IPS DF 4.7 (cell line): ENCODE results near the gene ABHD14A.

ENCODE experiments used
- DNase-seq: peaks from one replicate; pipeline ENCODE4 v3.0.0-alpha.2; 2013; ENCODE audit warnings: low spot score; ENCODE audit errors: extremely low read depth

The ABHD14A gene

DNA sequence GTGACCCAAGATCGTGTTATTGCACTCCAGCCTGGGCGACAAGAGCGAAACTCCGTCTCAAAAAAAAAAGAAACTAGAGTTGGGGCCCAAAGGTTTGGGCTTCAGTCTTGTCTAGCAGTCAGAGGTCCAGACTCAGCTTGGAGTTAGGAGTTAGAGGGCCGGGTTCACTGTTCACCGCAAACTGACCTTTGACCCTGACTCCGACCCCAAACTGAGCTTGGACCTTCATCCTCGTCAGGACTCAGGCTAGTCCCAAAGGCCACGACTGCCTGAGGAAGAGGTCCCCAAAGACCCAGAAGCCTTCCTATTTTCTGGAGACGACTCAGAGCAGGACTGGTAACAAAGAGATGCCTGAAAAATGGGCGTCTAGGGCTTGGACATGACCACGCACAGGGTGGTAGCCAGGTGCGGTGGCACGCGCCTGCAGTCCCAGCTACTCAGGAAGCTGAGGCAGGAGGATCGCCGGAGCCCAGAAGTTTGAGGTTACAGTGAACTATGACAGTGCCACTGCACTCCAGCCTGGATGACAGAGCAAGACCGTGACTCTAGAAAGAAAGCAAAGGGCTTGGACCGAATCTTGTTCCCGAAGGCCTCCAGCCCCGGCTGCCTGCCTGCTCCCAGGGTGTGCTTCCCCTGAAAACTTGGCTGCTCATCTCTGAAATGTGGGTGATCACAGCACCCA, 43.6 kb downstream of the ABHD14A start:
- DNase-seq: no peak

DNA sequence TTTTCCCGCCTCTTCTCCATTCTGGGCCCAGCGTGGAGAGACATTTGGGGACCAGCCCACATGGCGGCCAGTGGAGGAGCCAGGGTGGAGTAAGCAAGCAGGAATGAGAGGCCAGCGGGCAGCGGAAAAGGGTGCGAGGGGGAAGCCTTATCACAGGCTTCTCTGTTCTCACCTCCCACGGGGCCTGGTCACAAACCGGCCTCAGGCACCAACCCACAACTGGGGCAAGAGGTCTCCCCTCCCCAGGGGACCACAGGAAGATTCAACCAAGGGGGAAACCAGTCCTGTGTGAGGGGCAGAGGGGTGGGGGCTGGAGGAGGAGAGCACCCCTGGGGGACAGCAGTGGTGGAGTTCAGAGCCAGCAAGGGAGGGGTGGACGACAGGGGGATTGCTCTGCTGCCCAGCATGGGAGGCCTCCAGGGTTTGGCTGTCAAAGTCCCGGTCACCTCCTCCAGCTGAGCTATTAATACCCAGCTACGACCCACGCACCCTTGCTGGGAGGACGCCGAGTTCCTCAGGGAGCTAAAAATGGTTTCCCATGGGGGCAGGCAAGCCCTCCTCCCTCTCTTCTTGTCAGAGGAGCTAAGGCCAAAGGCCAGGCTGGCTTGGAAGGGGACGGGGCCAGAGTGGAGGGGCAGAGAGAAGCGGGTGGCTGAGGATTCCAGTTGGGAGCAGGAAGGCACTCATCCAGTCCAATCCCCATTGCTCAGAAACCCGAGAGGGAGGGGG, 44.7 kb downstream of the ABHD14A start:
- DNase-seq: no peak

DNA sequence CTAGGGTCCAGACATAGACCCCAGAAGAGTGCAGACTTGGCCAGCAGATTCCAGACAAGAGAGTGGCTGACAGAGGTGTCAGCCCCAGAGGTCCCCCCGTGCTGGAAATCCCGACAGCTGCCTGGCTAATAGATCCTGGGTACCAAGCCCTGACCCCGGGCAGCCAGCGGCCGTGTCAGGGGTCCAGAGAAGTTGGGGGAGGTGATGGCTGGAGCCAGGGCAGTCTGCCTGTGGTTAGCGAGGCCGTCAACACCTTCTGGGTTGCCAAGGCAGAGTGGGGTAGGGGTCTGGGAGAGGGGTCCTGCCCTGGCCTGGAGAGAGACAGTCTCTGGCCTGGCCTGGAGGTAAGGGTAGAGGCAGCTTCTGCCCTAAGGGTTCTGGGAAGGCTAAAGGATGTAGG, 45.9 kb downstream of the ABHD14A start:
- no peak for DNase-seq

DNA sequence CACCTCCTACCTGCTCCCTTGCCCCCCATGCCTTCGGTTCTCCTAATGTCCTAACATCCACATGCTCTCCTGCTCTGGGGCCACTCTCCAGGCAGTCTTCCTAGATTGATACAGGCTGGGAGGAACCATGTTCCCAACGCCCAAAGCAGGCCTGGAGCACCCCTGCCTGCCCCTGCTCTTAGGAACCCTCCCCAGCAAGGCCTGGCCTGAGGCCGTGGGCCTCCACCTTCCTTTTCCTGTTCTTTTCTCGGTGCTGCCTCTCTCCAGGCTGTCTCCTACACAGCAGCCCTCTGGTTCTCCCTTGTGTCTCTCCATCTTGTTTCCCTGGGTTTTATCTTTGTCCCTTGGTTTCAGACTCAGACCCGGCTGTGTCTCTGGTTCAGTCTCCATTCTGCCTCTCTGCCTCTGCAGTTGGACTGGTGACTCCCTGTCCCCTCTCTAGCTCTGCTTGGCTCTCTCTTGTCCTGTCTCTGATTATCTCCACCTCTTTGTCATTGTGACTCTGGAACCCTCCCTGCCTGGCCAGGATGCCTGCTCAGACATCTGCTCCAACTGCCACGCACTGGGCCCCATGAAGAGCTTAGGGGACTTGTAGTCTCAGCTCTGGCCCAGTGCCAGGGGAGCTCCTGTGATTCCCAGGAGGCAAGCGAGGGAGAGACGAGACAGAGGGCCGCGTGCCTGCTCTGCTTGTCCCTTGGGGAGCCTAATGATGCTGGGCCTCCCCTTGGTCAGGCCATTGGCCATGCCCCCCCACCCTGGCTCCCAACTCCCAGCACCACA, 46.8 kb downstream of the ABHD14A start:
- DNase-seq: no peak

DNA sequence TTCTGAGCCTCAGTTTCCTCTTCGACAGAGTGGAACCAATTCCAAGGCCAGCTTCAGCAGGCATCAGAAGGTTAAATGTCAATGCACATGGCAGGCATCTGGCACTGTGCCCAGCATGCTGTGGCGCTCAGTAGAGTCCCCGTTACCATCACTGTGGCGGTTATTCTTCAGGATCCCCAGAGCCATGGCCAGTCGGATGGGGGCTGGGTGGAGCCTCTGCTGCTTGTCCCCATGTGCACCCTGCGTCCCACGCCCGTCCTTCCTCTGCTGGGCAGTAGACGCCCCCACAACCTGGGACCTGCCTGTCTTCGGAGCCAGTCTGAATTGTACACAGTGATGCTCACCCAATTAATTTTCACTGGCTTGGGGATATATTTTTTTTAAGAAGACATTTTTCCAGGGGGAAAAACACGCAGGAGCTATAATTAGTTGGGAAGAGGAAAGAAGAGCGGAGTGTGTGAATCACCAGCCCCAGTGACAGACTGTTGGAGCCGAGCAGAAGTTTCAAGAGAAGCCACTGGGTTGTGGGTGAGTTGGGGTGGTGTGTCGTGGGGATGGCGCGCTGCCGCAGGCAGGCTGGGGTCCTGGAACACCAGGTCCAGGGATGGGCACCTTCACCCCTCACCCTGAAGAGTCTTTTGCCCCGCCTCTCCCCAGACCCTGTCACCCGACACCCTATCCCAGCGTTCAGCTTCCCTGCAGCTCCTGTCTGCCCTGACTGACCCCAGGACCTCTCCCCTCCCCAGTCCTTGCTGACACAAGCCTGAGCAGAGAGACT, 47.6 kb downstream of the ABHD14A start:
- no peak for DNase-seq

DNA sequence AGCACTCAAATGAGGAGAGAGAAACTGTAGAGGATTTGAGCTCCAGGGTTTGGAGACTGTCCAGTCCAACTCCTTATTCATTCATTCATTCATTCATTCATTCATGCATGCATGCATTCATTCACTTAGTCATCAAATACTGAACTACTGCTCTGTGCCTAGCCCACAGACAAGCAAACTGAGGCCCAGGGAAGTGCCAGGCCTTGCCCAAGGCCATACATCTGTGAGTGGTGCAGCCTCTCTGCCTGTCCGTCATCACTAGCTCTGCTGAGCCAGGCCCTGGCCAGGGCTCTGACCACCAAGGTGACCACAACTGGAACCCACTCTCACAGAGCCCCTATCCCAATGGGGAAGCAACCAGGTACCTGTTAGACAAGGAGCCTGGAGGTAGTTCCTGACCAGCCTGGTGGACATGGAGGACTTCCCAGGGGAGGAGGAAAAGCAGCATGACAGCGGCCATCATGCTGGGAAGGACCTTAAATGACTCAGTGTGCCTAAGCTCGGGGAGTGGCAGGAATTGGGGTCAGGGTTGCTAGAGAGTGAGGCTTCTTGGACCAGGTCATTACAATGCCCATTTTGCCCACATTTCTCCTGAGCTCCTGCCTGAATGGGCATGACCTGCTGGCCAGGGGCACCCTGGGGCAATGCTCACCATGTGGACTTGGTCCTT, 48.4 kb downstream of the ABHD14A start:
- DNase-seq: no peak

DNA sequence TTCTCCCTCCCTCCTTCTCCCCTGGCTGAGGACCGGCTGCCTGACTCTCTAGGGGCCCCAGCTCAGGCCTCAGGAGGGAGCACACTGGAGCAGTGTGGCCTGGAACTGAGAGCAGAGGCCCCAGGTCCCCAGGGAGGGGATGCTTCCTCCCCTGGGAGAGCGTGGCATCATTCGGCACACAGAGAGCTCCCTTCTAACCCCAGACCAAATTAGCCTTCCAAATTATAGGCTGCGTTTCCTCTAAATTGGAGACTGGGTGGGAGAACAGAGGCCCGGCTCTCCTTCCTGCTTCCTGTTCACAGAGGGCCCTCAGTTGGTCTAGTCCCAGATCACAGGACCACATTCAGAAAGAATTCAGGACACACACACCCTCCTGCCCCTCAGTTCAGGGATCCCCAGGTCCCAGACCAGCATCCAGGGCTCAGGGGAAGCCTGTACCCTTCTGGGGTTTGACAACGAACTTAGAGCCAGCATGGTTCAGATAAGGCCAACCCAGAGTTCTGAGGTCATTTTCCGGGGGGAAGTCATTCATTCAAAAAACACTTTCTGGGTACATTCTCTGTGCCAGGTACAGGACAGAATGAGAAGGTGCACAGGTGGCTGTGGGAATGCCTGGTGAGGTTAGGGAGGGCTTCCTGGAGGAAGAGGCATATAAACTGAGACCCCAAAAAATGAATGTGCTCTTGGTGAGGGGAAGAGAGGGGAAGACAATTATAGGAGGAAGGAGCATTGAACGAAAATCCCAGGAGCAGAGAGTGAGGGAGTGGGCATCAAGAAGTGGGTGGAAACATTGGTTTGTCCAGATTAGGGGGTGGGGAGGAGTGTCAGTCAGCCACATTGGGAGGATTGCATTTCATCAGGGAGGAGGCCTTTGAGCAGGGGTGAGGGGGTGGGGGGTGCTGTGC, 49.2 kb downstream of the ABHD14A start:
- DNase-seq: no peak

DNA sequence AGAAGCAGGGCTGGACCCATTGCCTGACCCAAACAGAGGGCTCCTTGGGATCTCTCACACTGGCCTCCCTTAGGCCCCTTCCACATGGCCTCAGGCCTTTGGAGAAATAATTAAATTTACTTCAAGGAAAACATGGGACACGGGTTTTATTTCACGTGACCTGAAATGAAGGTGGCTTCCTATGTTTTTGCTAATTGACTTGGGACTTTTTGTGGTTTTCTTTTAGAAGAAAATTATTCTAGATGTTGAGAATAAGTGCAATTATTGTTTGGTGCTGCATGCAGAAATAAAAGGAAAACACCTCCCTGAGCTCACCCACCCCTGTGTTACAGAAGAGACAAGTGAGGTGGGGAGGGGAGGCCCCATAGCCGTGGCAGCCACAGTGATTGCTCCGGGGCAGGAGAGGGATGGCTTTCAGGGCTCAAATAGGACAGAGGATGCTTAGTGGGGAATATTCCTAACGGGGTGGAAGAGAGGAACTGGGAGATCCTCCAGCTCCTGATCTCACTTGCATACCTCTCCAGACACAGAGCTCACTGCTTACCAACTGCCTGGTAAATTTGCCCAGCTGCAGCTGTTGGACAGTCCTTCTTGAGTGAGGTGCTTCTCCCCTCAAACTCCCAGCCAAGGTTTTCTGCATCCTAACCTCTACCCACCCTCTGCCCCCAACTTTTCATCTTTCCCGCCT, 50.0 kb downstream of the ABHD14A start:
- no peak for DNase-seq

DNA sequence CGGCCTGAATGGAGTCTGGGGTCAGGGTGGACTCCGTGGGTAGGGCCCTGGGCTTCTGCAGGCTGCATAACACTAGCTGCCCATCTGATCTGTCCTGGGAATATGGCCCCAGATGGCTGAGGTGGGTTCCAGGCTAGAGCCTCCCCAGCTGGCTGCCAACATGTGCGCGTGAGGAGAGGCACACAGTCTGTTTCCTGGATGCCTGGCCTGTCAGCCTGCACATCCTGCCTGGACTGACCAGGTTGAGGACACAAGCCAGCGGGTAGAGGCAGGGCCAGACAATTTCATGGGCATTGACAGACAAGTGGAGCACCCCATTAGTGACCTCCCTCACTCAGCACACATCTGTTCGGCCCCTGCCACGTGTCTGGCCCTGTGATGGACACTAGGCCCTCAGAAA, 50.6 kb downstream of the ABHD14A start:
- DNase-seq: no peak

DNA sequence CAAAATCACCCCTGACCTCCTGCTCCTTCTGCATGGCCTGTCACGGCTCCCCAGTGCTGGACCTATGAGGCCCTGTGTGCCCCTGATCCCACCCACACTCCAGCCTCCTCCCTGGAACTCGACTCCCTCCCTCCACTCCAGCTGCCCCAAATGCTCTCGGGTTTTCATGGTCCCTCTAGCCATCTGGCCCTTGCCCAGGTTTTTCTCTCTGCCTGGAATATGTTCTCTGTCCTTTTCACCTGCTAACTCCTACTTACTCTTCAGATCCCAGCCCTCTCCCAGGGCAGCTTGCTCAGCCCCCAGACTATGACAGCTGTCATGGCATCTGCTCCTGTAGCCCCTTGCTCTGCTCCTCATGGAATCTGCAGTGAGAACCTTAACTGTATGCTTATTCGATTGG, 51.2 kb downstream of the ABHD14A start:
- no peak for DNase-seq

DNA sequence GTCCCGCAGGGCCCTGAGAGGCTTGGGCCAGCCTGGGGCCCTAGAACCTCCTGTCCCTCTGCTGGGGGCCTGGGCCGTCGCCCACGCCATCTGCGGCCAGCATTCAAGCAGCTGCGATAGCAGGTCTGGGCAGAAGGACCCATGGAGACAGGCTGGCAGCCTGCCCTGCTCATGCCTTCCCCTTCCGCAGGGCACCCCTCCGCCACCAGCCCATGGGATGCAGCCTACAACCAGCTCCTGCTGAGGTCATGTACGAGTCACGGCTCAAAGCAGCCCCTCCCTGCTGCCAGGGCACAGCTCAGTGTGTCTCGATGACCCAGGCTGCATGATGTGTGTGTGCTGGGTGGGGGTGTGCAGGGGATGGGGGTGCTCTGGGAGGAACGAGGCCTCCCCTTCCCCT, 53.7 kb downstream of the ABHD14A start:
- no peak for DNase-seq

DNA sequence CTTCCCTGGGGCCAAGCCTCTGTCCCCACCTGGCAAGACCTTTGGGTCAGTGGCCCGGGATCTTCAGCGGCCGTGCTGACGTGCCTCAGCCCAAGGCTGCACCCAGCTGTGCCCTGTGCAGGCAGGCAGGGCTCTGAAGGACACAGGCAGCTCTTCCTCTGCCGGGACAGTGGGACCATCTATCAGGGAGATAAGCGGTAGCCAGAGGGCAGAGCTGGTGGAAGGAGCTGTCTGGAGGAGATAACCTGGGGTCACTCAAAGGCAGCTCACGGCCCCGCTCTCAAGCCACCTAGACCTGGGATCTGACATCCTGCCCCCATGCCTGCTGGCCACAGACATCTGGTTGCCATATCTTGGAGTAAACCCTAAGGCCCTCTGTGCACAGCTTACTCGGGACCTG, 54.2 kb downstream of the ABHD14A start:
- DNase-seq: no peak

DNA sequence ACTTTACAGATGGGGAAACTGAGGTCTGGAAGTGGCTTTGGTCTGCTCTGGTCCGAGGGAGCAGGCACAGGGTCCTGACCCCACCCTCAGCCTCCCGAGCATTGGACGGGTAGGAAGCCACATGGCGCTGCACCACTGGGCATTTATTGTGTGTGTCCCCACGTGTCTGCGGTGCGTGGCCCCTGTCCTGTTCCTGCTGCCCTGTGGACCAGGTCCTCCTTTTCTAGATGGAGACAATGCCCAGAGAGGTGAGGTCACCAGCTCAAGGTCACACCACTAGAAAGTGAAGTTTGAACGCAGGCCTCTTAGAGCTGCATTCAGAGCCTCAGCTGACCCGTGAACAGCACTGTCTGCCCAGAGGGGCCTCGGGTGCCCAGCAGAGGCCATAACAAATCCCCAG, 54.7 kb downstream of the ABHD14A start:
- DNase-seq: no peak
